Heart left ventricle (tissue), 16 donors: Measurements from ENCODE around the gene HGS. TPM values are rescaled to one million over a fixed set of nuclear protein-coding genes. Genes with fewer than 3 reads are reported as not detected.

Experiments
- ATAC-seq, 4 donors: fragments of 200-7000 bp; cut with Tn5 transposase; one replicate each; pipeline ENCODE4 v1.9.1; 2020 to 2022; ENCODE audit warnings: moderate library complexity in 4 of 4, mild to moderate bottlenecking in 3 of 4, moderate number of reproducible peaks in 1 of 4
- DNase-seq, 5 donors: peaks; one replicate each; pipeline ENCODE4 v3.0.0-alpha.2; 2020
- H3K27ac ChIP-seq, 12 donors: fragments of 200-600 bp; sonication (generic) in 4 of 12; one replicate each; pipeline versions ENCODE4 v1.5.0 to v1.8.0; 2016 to 2022; ENCODE audit warnings: mild to moderate bottlenecking in 2 of 12
- H3K27me3 ChIP-seq, 9 donors: fragments of 200-600 bp; sonication (generic) in 2 of 9; one replicate each; pipeline versions ENCODE4 v1.5.1 to v1.8.0; 2016 to 2022; ENCODE audit warnings: mild to moderate bottlenecking in 3 of 9
- H3K36me3 ChIP-seq, 9 donors: fragments of 200-600 bp; sonication (generic) in 2 of 9; one replicate each; pipeline versions ENCODE4 v1.5.0 to v1.8.0; 2018 to 2022; ENCODE audit warnings: mild to moderate bottlenecking in 2 of 9
- H3K4me1 ChIP-seq, 12 donors: fragments of 200-600 bp; sonication (generic) in 4 of 12; one replicate each; pipeline versions ENCODE4 v1.5.0 to v1.8.0; 2016 to 2022; ENCODE audit warnings: mild to moderate bottlenecking in 3 of 12
- H3K4me3 ChIP-seq, 12 donors: fragments of 200-600 bp; sonication (generic) in 4 of 12; one replicate each; pipeline versions ENCODE4 v1.5.0 to v1.8.0; 2017 to 2022; ENCODE audit warnings: mild to moderate bottlenecking in 9 of 12, moderate library complexity in 4 of 12
- H3K9me3 ChIP-seq, 12 donors: fragments of 200-600 bp; sonication (generic) in 4 of 12; one replicate each; pipeline versions ENCODE4 v1.5.0 to v1.8.0; 2016 to 2022; ENCODE audit warnings: mild to moderate bottlenecking in 1 of 12
- CTCF ChIP-seq, 12 donors: fragments of 200-600 bp; sonication (generic) in 4 of 12; IDR thresholded peaks; one replicate each; pipeline versions ENCODE4 v1.5.0 to v1.8.0; 2018 to 2022; ENCODE audit warnings: antibody characterized with exemption in 12 of 12, mild to moderate bottlenecking in 5 of 12
- POLR2A ChIP-seq, 2 donors: fragments of 450-650 bp; IDR thresholded peaks; one replicate each; pipeline ENCODE4 v1.6.1; 2017; ENCODE audit warnings: antibody characterized with exemption in 2 of 2, mild to moderate bottlenecking in 2 of 2, moderate library complexity in 2 of 2
- WGBS, 4 donors: extraction: QIAGEN DNeasy Blood & Tissue Kit in 2 of 4; methylation state at CpG; one replicate each; pipeline versions ENCODE4 v1.1.5 to v1.1.7; 2013 to 2018; 5-methylcytosine and 5-hydroxymethylcytosine counted together
- intact Hi-C, 10 donors: fragments of 100-400 bp; cut with DNase I; formaldehyde crosslinking; loops; one replicate each; pipeline versions ENCODE4 v1.11.1 to v1.14.2; 2022
- polyA plus RNA-seq, 2 donors: library from polyadenylated mRNA; stranded (reverse); fragments of 200-250 nt; gene quantifications; one replicate each; pipeline ENCODE4 v1.2.3, GENCODE V29; 2013
- total RNA-seq, 9 donors: library from RNA; depleted of rRNA in 2 of 9; stranded (reverse); fragments of >200 nt in 2 of 9; fragmentation: NEBNext Ultra II Directional in 3 of 9; extraction: Animal tissue kit (Norgen Biotek cat#: 25700) in 3 of 9; gene quantifications; one replicate each; pipeline versions ENCODE4 v1.1.0 to v1.2.4, GENCODE V29; 2016 to 2023
- donor health status: ischemic (EF 13 %, LVEDD 7.1; RV severe dilation, severe dysfunction).
- donor health status: healthy with polysubstance abuse.
- donor health status: DM: no; HTN: yes; CAD: no.
- donor health status: DM: no; HTN: no; CAD: no.
- donor health status: ischemic (EF 25% LVEDD 6.9; RV normal size, moderate dysfunction).
- donor health status: ischemic (EF 25% LVEDD 5.7; RV mildly dilated, moderate dysfunction).
- donor health status: healthy.
- donor health status: DM: yes; HTN: yes; CAD: no.
- donor health status: ischemic (EF 35%, LVEDD 5.7; RV mildly dilated, moderate dysfunction).
- donor health status: nonischemic (EF 11% LVEDD 7.7; RV severe dilation, severe dysfunction).
- donor health status: DM: yes; HTN: yes; CAD: no.
- donor health status: PGD.
- donor health status: ischemic (EF 29% LVEDD 5.4; RV normal size, mild dysfunction).
- donor health status: nonischemic (EF 23%, LVEDD 6.1; RV moderate dilation, normal function).

Gene HGS
- total and polyA plus RNA-seq, 11 donors: 37.4 to 90.8 (median 44.7) TPM

- peaks cover 0 to 42% (median 26%) of the 10 kb centered on the region in 9 donors for H3K36me3 ChIP-seq
- intact Hi-C loops: loop anchor here in 3 of 10 donors (2.0 kb wide), 2 partner anchors 16 to 30 kb away; partner anchors contain the start of genes NPLOC4 (in 2 of the 3), TSPAN10 (in 2 of the 3) and ARL16 (in 1 of the 3)
- no peaks in the 10 kb centered on the region for H3K9me3 ChIP-seq
Observed at GRCh38 chr17:81666342-81667191, 17.2 kb upstream of the HGS start, which contains the start of the genes CCDC137 and OXLD1. TSS of gene CCDC137 (plus strand) at chr17:81666737. CDS start at chr17:81666767, 30 bp downstream. TSS of gene OXLD1 (minus strand) at chr17:81666605. CDS start at chr17:81666577, 28 bp downstream.

GRCh38 chr17:81667754-81668153 is 16.1 kb upstream of the HGS start:
- ATAC-seq (no peak), DNase-seq (no peak)
- Histone ChIP-seq H3K36me3 (peaks cover 0 to 54% (median 37%) of the 10 kb centered on the region in 9 donors), H3K27me3 (no peaks in the 10 kb centered on the region), H3K4me3 (peak overlapping the region in 6 of 12 donors; percentile 77 to 100 (median 90)), H3K27ac (no peak overlapping the region), H3K9me3 (no peaks in the 10 kb centered on the region), H3K4me1 (peaks cover 0 to 29% (median 16%) of the 10 kb centered on the region in 12 donors)
- TF ChIP-seq POLR2A (IDR thresholded peaks at IDR 0.05) (no peak), CTCF (IDR thresholded peaks at IDR 0.05) (no peak)
- intact Hi-C loops: loop anchor here in 3 of 10 donors (2.0 kb wide), 2 partner anchors 15 to 31 kb away; partner anchors contain the start of genes NPLOC4 (in 2 of the 3), TSPAN10 (in 2 of the 3) and ARL16 (in 1 of the 3)
- 88 to 89% (median 88%) methylated on average over 18 of the region's 18 CpGs for WGBS, 4 donors

More at GRCh38 chr17:81666342-81667191, 17.2 kb upstream of the HGS start, which contains the start of the genes CCDC137 and OXLD1:
- H3K27ac ChIP-seq: peak within 1 kb of the TSS; percentile 62 to 95 (median 88)
- TF ChIP-seq CTCF (IDR thresholded peaks at IDR 0.05) (no peak), POLR2A (IDR thresholded peaks at IDR 0.05) (peak; percentile 64 to 95)
- WGBS, 4 donors: 0 to 1% (median 0%) methylated on average over 62 to 96 of the region's 96 CpGs
- H3K4me3 ChIP-seq: peak within 1 kb of the TSS; percentile 77 to 100 (median 94)
- ATAC-seq (peak; percentile 97 to 100 (median 99)), DNase-seq (peak; percentile 97 to 98 (median 98))
- H3K4me1 ChIP-seq: peaks cover 0 to 29% (median 16%) of the 10 kb centered on the region in 12 donors
- H3K27me3 ChIP-seq: no peaks in the 10 kb centered on the region

GRCh38 chr17:81672504-81672903 is 11.3 kb upstream of the HGS start:
- 81 to 86% (median 83%) methylated on average over 12 to 18 of the region's 18 CpGs for WGBS, 4 donors
- H3K9me3 ChIP-seq: no peaks in the 10 kb centered on the region
- TF ChIP-seq POLR2A (IDR thresholded peaks at IDR 0.05): no peak
- no peak for TF ChIP-seq CTCF (IDR thresholded peaks at IDR 0.05)
- intact Hi-C loops: no loop called here
- peaks cover 0 to 65% (median 50%) of the 10 kb centered on the region in 9 donors for H3K36me3 ChIP-seq
- H3K4me1 ChIP-seq: peaks cover 0 to 11% (median 3%) of the 10 kb centered on the region in 12 donors
- H3K27me3 ChIP-seq: no peaks in the 10 kb centered on the region
- DNase-seq (no peak), ATAC-seq (no peak)
- no peak overlapping the region for H3K4me3 ChIP-seq
- no peak overlapping the region for H3K27ac ChIP-seq

- peaks cover 0 to 7% (median 0%) of the 10 kb centered on the region in 12 donors for H3K4me1 ChIP-seq
- no peak overlapping the region for H3K4me3 ChIP-seq
- ATAC-seq (no peak), DNase-seq (no peak)
- WGBS, 4 donors: 89 to 93% (median 92%) methylated on average over 15 to 16 of the region's 16 CpGs
- intact Hi-C loops: no loop called here
- H3K36me3 ChIP-seq: peaks cover 0 to 65% (median 50%) of the 10 kb centered on the region in 9 donors
- no peak overlapping the region for H3K27ac ChIP-seq
- TF ChIP-seq CTCF (IDR thresholded peaks at IDR 0.05) (no peak), POLR2A (IDR thresholded peaks at IDR 0.05) (no peak)
- H3K27me3 ChIP-seq: no peaks in the 10 kb centered on the region
- no peaks in the 10 kb centered on the region for H3K9me3 ChIP-seq
Observed at GRCh38 chr17:81672954-81673353, 10.9 kb upstream of the HGS start.
